GM12878 (cell line): Measurements from ENCODE around the gene PNLIPRP2. TPM values are rescaled to one million over a fixed set of nuclear protein-coding genes. Genes with fewer than 3 reads are reported as not detected.

Experiments used
- CHD1 ChIP-seq: IDR thresholded peaks from 2 replicates; pipeline ENCODE4 v1.6.1; 2012; ENCODE audit warnings: low read depth, low read length, improper control_type of control experiment
- GATAD2B ChIP-seq: fragments of 450-650 bp; conservative IDR thresholded peaks from 2 replicates; pipeline ENCODE4 v1.6.1; 2017; ENCODE audit warnings: low read depth, mild to moderate bottlenecking, moderate library complexity
- MXI1 ChIP-seq: fragments of 150-350 bp; IDR thresholded peaks from 2 replicates; pipeline ENCODE4 v1.6.1; 2011; ENCODE audit warnings: low read depth, mild to moderate bottlenecking, inconsistent platforms, low read length, improper control_type of control experiment
- PBX3 ChIP-seq: IDR thresholded peaks from 2 replicates; pipeline ENCODE4 v1.6.1; 2011; ENCODE audit warnings: mild to moderate bottlenecking, low read depth, low read length, moderate library complexity; ENCODE audit not compliant: insufficient replicate concordance
- PRDM15 ChIP-seq: fragments of 450-650 bp; formaldehyde crosslinking; IDR thresholded peaks from 2 replicates; pipeline ENCODE4 v1.4.0; 2020; ENCODE audit warnings: mild to moderate bottlenecking, moderate library complexity
- SIN3A ChIP-seq: IDR thresholded peaks from 2 replicates; pipeline ENCODE4 v1.6.1; 2012; ENCODE audit warnings: low read depth, low read length, improper control_type of control experiment
- SKIL ChIP-seq: fragments of 450-650 bp; IDR thresholded peaks from 2 replicates; pipeline ENCODE4 v1.6.1; 2017; ENCODE audit warnings: mild to moderate bottlenecking, low read depth, inconsistent platforms; ENCODE audit not compliant: poor library complexity, severe bottlenecking
- SMARCA5 ChIP-seq: fragments of 450-650 bp; IDR thresholded peaks from 2 replicates; pipeline ENCODE4 v1.6.1; 2017; ENCODE audit warnings: mild to moderate bottlenecking
- ZNF687 ChIP-seq: fragments of 450-650 bp; IDR thresholded peaks from 2 replicates; pipeline ENCODE4 v1.6.1; 2017; ENCODE audit warnings: mild to moderate bottlenecking, moderate library complexity
- polyA plus RNA-seq, 11 experiments: library from polyadenylated mRNA; depleted of rRNA in 4 of 11; unstranded in 6 of 11; stranded (reverse) in 5 of 11; fragments of >200 nt; fragmentation: Nextera tagmentation in 4 of 11; fragmentation: Illumina TruSeq in 1 of 11; extraction: Ambion mirVana in 4 of 11; extraction: Trizol in 1 of 11; gene quantifications; 1 replicate in 1 of 11; 2 replicates in 10 of 11; pipeline versions ENCODE4 v1.2.1 to v1.2.3, GENCODE V29; 2011 to 2016; ENCODE audit warnings: inconsistent platforms in 2 of 11, missing spikeins in 2 of 11, low read depth in 1 of 11
- total RNA-seq, 4 experiments: library from RNA; depleted of rRNA in 3 of 4; stranded (reverse); fragments of >200 nt in 3 of 4; fragmentation: Illumina TruSeq in 1 of 4; extraction: Trizol in 1 of 4; gene quantifications; 2 replicates each; pipeline versions ENCODE4 v1.2.1 to v1.2.3, GENCODE V29; 2013 to 2021

Gene PNLIPRP2
- total and polyA plus RNA-seq, 10 of the 15 experiments (the other 5 are each of a cell fraction or from before 2014, with no cell fraction given), result 0.33 TPM; not detected in 9

GRCh38 chr10:116597543-116597942 lies 23.2 kb upstream of the PNLIPRP2 start (continued):
- TF ChIP-seq PRDM15 (CRISPR knock-in tag) (no peak), SMARCA5 (no peak), PBX3 (no peak), GATAD2B (no peak), MXI1 (no peak), CHD1 (no peak), SKIL (no peak), ZNF687 (no peak), SIN3A (no peak)
